SU-DHL-6 (cell line): Measurements from ENCODE around the gene SUCO.

Experiments
- EZH2phosphoT487 ChIP-seq: fragments of 200-600 bp; sonication (generic), shearing (Covaris generic); conservative IDR thresholded peaks from 2 replicates; pipeline ENCODE4 v1.6.1; 2018; ENCODE audit warnings: mild to moderate bottlenecking, antibody characterized with exemption, low read length, moderate library complexity, mixed read lengths
- TF ChIP-seq, protein P1 (sequence below): fragments of 200-600 bp; sonication (generic); IDR thresholded peaks from one replicate; pipeline ENCODE4 v1.5.1; 2017; ENCODE audit warnings: antibody characterized with exemption, mild to moderate bottlenecking, low read length, moderate library complexity; ENCODE audit not compliant: insufficient read depth, poor library complexity, severe bottlenecking

- TF ChIP-seq, protein P1, sequence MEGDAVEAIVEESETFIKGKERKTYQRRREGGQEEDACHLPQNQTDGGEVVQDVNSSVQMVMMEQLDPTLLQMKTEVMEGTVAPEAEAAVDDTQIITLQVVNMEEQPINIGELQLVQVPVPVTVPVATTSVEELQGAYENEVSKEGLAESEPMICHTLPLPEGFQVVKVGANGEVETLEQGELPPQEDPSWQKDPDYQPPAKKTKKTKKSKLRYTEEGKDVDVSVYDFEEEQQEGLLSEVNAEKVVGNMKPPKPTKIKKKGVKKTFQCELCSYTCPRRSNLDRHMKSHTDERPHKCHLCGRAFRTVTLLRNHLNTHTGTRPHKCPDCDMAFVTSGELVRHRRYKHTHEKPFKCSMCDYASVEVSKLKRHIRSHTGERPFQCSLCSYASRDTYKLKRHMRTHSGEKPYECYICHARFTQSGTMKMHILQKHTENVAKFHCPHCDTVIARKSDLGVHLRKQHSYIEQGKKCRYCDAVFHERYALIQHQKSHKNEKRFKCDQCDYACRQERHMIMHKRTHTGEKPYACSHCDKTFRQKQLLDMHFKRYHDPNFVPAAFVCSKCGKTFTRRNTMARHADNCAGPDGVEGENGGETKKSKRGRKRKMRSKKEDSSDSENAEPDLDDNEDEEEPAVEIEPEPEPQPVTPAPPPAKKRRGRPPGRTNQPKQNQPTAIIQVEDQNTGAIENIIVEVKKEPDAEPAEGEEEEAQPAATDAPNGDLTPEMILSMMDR = no peak
- TF ChIP-seq EZH2phosphoT487 = no peak
Observed at GRCh38 chr1:172499636-172500141, 33.3 kb upstream of the SUCO start.
